MM.1S (cell line): Measurements from ENCODE around the gene APOC1.

Source experiments
- CTCF ChIP-seq: fragments of 300-600 bp; sonication (generic); IDR thresholded peaks from 2 replicates; pipeline ENCODE4 v1.5.1; 2016; ENCODE audit warnings: antibody characterized with exemption, low read length, mixed read lengths
- EZH2phosphoT487 ChIP-seq: fragments of 300-600 bp; sonication (generic); IDR thresholded peaks from 2 replicates; pipeline ENCODE4 v1.6.1; 2018; ENCODE audit warnings: antibody characterized with exemption, low read length

DNA sequence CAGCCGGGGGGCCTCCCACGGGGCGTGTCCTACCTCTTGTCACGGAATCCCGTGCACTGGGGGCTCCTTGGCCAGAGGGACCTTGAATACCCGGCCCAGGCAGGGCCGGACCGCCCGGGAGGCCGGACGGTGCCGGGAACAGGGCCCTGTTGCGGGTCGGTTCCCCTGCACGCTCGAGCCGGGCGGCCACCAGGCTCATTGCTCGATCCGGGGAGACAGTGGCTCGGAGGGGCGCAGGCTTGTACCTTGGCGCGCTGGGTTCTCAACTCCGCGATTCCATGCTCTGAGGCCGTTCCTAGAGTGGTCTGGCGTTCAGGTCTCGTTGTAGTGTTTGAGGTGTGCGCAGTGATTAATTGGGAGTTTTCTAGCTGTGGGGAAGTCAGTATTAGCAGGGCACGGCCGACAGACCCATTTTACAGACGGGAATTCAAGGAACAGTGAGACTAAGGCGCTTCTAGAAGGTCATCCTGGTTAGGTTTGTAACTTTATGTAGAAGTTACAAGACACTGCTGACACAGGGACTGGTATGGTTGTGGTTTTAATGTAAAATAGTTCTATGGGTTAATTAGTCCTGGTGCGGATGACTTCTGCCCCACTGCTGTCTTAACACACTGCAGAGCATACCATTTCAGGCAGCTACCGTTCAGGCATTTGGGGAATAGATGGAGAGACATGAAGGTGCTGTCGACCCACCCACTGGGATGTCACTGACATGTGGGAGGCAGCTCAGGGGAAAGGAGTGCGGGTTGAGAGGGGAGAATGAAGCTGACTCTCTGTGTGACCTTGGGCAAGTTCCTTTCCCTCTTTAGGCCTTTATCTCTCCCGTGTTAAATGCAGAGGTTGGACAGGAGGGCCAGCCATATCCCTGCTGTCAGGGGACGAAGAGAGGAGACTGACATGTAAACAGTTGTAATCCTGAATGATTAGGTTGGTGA is 41.4 kb downstream of the APOC1 start:
- TF ChIP-seq CTCF (no peak), EZH2phosphoT487 (no peak)
